NCI-H2227 (cell line): ENCODE results near the gene NSG1.
"Not testable (repeated sequence)": the region's sequence is repeated elsewhere in the genome, so short reads cannot be mapped to it uniquely, and the experiment has no call there.

Experiments used
- DNase-seq: peaks from one replicate; lab custom pipeline; 2025; ENCODE audit not compliant: unreplicated experiment; lab: John Stamatoyannopoulos, UW

NSG1 gene

GRCh38 chr4:4386736-4387392, at the start of gene NSG1:
NSG1 (plus strand) TSS chr4:4387102; CDS start chr4:4387630, 528 bp downstream.
- peak; percentile 70 for DNase-seq

- no peak for DNase-seq
Observed at GRCh38 chr4:4338210-4339001, 48.5 kb upstream of the NSG1 start.

GRCh38 chr4:4339504-4340085, 47.3 kb upstream of the NSG1 start:
- DNase-seq = no peak

- DNase-seq = no peak
Observed at GRCh38 chr4:4341861-4342650, 44.8 kb upstream of the NSG1 start.

GRCh38 chr4:4343038-4343437, 43.9 kb upstream of the NSG1 start:
- DNase-seq = no peak

GRCh38 chr4:4344915-4345527, 41.9 kb upstream of the NSG1 start:
- no peak for DNase-seq

- DNase-seq = no peak
Observed at GRCh38 chr4:4347585-4347984, 39.3 kb upstream of the NSG1 start.

- DNase-seq = not testable (repeated sequence)
Observed at GRCh38 chr4:4348585-4348984, 38.3 kb upstream of the NSG1 start.

- DNase-seq = no peak
Observed at GRCh38 chr4:4349867-4350266, 37.0 kb upstream of the NSG1 start.

GRCh38 chr4:4350909-4351308, 36.0 kb upstream of the NSG1 start:
- no peak for DNase-seq

- DNase-seq = no peak
Observed at GRCh38 chr4:4355302-4355701, 31.6 kb upstream of the NSG1 start.

GRCh38 chr4:4356106-4357041, 30.5 kb upstream of the NSG1 start:
- DNase-seq = no peak

GRCh38 chr4:4358093-4358854, 28.6 kb upstream of the NSG1 start:
- DNase-seq = peak; percentile 53

GRCh38 chr4:4361883-4362282, 25.0 kb upstream of the NSG1 start:
- no peak for DNase-seq

GRCh38 chr4:4362991-4363697, 23.8 kb upstream of the NSG1 start:
- DNase-seq = no peak

GRCh38 chr4:4364061-4364460, 22.8 kb upstream of the NSG1 start:
- DNase-seq = no peak

GRCh38 chr4:4364486-4365208, 22.3 kb upstream of the NSG1 start:
- DNase-seq = no peak
